H1 (cell line): ENCODE measurements around the gene CTNNBL1. TPM values are rescaled to one million over a fixed set of nuclear protein-coding genes. Genes with fewer than 3 reads are reported as not detected.

ENCODE experiments used
- CTCF ChIA-PET: fragments of 300-600 bp; sonication (Branson Sonifier 250); formaldehyde crosslinking; loops from one replicate; lab custom pipeline; 2021; ENCODE audit not compliant: partially characterized antibody; lab: Charles Lee
- POLR2A ChIA-PET: fragments of 300-600 bp; sonication (Branson Sonifier 250); formaldehyde crosslinking; loops from one replicate; lab custom pipeline; 2021; ENCODE audit warnings: inconsistent platforms; ENCODE audit not compliant: partially characterized antibody; lab: Charles Lee
- DNase-seq, 2 experiments: peaks; one replicate each; pipeline versions ENCODE4 v3.0.0 to v3.0.0-alpha.2; 2010 to 2022; ENCODE audit warnings: low spot score in 2 of 2, low read depth in 1 of 2, mixed read lengths in 1 of 2
- FAIRE-seq: peaks from 2 replicates; lab custom pipeline; 2011; peaks lifted over from hg19 to GRCh38; lab: Jason Lieb, UNC
- H2AFZ ChIP-seq: 2 replicates; pipeline ENCODE4 v1.8.1; 2012; ENCODE audit warnings: low read length, inconsistent platforms
- H2AK5ac ChIP-seq: 2 replicates; pipeline ENCODE4 v1.6.1; 2013; ENCODE audit warnings: low read depth, low read length
- H2BK120ac ChIP-seq: replicated peaks from 2 replicates; pipeline ENCODE3; 2013; ENCODE audit warnings: low read depth, low read length, inconsistent platforms
- H2BK12ac ChIP-seq: 2 replicates; pipeline ENCODE4 v1.6.1; 2013; ENCODE audit warnings: low read depth, low read length
- H2BK15ac ChIP-seq: 2 replicates; pipeline ENCODE4 v1.6.1; 2013; ENCODE audit warnings: low read length
- H2BK20ac ChIP-seq: 2 replicates; pipeline ENCODE4 v1.6.1; 2013; ENCODE audit warnings: low read length
- H2BK5ac ChIP-seq: 2 replicates; pipeline ENCODE4 v1.6.1; 2013; ENCODE audit warnings: low read depth, low read length
- H3K14ac ChIP-seq: 2 replicates; pipeline ENCODE4 v1.6.1; 2013; ENCODE audit warnings: inconsistent platforms; ENCODE audit not compliant: insufficient read length
- H3K18ac ChIP-seq: 2 replicates; pipeline ENCODE4 v1.6.1; 2013; ENCODE audit warnings: low read length; ENCODE audit errors: extremely low read depth
- H3K23ac ChIP-seq: 2 replicates; pipeline ENCODE4 v1.6.1; 2013; ENCODE audit warnings: inconsistent platforms; ENCODE audit not compliant: insufficient read length
- H3K23me2 ChIP-seq: 2 replicates; pipeline ENCODE4 v1.6.1; 2013; ENCODE audit warnings: low read depth, low read length
- H3K27ac ChIP-seq: 2 replicates; pipeline ENCODE4 v1.6.1; 2011; ENCODE audit warnings: low read depth, low read length, inconsistent platforms
- H3K27me3 ChIP-seq, 4 experiments: replicated peaks in 1 of 4; 1 replicate in 1 of 4; 2 replicates in 3 of 4; pipeline versions ENCODE4 v1.6.1 to v1.8.1; 2011 to 2013; ENCODE audit warnings: low read length in 3 of 4, mild to moderate bottlenecking in 3 of 4, inconsistent platforms in 2 of 4, mixed read lengths in 2 of 4, moderate library complexity in 1 of 4; ENCODE audit not compliant: control insufficient read depth in 3 of 4, insufficient read depth in 3 of 4; ENCODE audit errors: extremely low read depth in 1 of 4
- H3K36me3 ChIP-seq, 4 experiments: 2 replicates each; pipeline versions ENCODE4 v1.6.1 to v1.8.1; 2011 to 2013; ENCODE audit warnings: mild to moderate bottlenecking in 4 of 4, low read length in 3 of 4, moderate library complexity in 2 of 4, control low read depth in 1 of 4, inconsistent platforms in 1 of 4; ENCODE audit not compliant: insufficient read depth in 4 of 4, control insufficient read depth in 2 of 4
- H3K4ac ChIP-seq: replicated peaks from 2 replicates; pipeline ENCODE3; 2013; ENCODE audit warnings: low read length, low read depth, mixed read lengths, inconsistent platforms; ENCODE audit not compliant: insufficient read length
- H3K4me1 ChIP-seq, 4 experiments: replicated peaks in 1 of 4; 1 replicate in 1 of 4; 2 replicates in 3 of 4; pipeline versions ENCODE4 v1.6.1 to v1.8.1; 2011 to 2013; ENCODE audit warnings: low read length in 3 of 4, inconsistent platforms in 2 of 4, mixed read lengths in 1 of 4; ENCODE audit not compliant: insufficient read depth in 4 of 4, control insufficient read depth in 3 of 4
- H3K4me2 ChIP-seq, 2 experiments: 2 replicates each; pipeline versions ENCODE4 v1.6.1 to v1.8.1; 2011 to 2013; ENCODE audit warnings: low read depth in 2 of 2, low read length in 2 of 2, control low read depth in 1 of 2, inconsistent platforms in 1 of 2, mild to moderate bottlenecking in 1 of 2; ENCODE audit not compliant: insufficient read depth in 1 of 2
- H3K4me3 ChIP-seq, 4 experiments: fragments of 200-600, 300-600 bp in 1 of 4; sonication (generic), shearing (Covaris generic), sonication (Bioruptor Twin) in 1 of 4; 2 replicates each; pipeline versions ENCODE4 v1.5.1 to v1.8.1; 2011 to 2016; ENCODE audit warnings: low read length in 4 of 4, low read depth in 3 of 4, control low read depth in 2 of 4, inconsistent platforms in 2 of 4, mild to moderate bottlenecking in 2 of 4, mixed read lengths in 1 of 4, moderate library complexity in 1 of 4; ENCODE audit not compliant: insufficient read depth in 2 of 4; ENCODE audit errors: extremely low read depth in 1 of 4
- H3K56ac ChIP-seq: replicated peaks from 2 replicates; pipeline ENCODE3; 2013; ENCODE audit warnings: low read depth, mild to moderate bottlenecking, mixed read lengths, low read length, inconsistent platforms; ENCODE audit not compliant: insufficient read length
- H3K79me1 ChIP-seq: 2 replicates; pipeline ENCODE4 v1.6.1; 2013; ENCODE audit warnings: low read depth, low read length, control low read depth
- H3K79me2 ChIP-seq, 2 experiments: 2 replicates each; pipeline versions ENCODE4 v1.6.1 to v1.8.1; 2012 to 2013; ENCODE audit warnings: low read length in 2 of 2, mild to moderate bottlenecking in 2 of 2, inconsistent platforms in 1 of 2; ENCODE audit not compliant: insufficient read depth in 2 of 2, control insufficient read depth in 1 of 2
- H3K9ac ChIP-seq, 4 experiments: replicated peaks in 1 of 4; 1 replicate in 1 of 4; 2 replicates in 3 of 4; pipeline versions ENCODE4 v1.6.1 to v1.8.1; 2011 to 2013; ENCODE audit warnings: low read depth in 3 of 4, low read length in 3 of 4, control low read depth in 2 of 4, mild to moderate bottlenecking in 2 of 4, moderate library complexity in 2 of 4, inconsistent platforms in 1 of 4; ENCODE audit errors: extremely low read depth in 1 of 4
- H3K9me3 ChIP-seq, 2 experiments: 2 replicates each; pipeline versions ENCODE4 v1.6.1 to v1.8.1; 2012 to 2013; ENCODE audit warnings: mild to moderate bottlenecking in 2 of 2, moderate library complexity in 2 of 2, control low read depth in 1 of 2, inconsistent platforms in 1 of 2, low read depth in 1 of 2, low read length in 1 of 2, mixed read lengths in 1 of 2; ENCODE audit not compliant: insufficient read depth in 2 of 2
- H4K20me1 ChIP-seq, 2 experiments: replicated peaks in 1 of 2; 2 replicates each; pipeline versions ENCODE3 to v1.8.1; 2011 to 2013; ENCODE audit warnings: inconsistent platforms in 2 of 2, low read length in 2 of 2, mild to moderate bottlenecking in 1 of 2; ENCODE audit not compliant: insufficient read depth in 2 of 2, control insufficient read depth in 1 of 2
- H4K5ac ChIP-seq: 2 replicates; pipeline ENCODE4 v1.6.1; 2013; ENCODE audit warnings: low read length, low read depth, mixed read lengths, inconsistent platforms; ENCODE audit not compliant: insufficient read length
- H4K8ac ChIP-seq: 2 replicates; pipeline ENCODE4 v1.8.0; 2013; ENCODE audit warnings: mild to moderate bottlenecking, moderate library complexity, low read length, inconsistent platforms; ENCODE audit not compliant: insufficient read depth; ENCODE audit errors: extremely low read depth
- H4K91ac ChIP-seq: replicated peaks from 2 replicates; pipeline ENCODE3; 2013; ENCODE audit warnings: low read length, mixed read lengths, inconsistent platforms; ENCODE audit not compliant: insufficient read length
- CBX5 ChIP-seq: fragments of 300-800, 300-1000 bp; sonication (generic); IDR thresholded peaks from 2 replicates; pipeline ENCODE4 v1.7.1; 2016; ENCODE audit warnings: antibody characterized with exemption, low read length, low read depth
- CREB1 ChIP-seq: IDR thresholded peaks from 2 replicates; pipeline ENCODE4 v1.6.1; 2012; ENCODE audit warnings: inconsistent platforms
- EGR1 ChIP-seq: IDR thresholded peaks from 2 replicates; pipeline ENCODE4 v1.6.1; 2011; ENCODE audit warnings: low read depth, low read length, borderline replicate concordance
- EP300 ChIP-seq, 2 experiments: IDR thresholded peaks; 1 replicate in 1 of 2; 2 replicates in 1 of 2; pipeline ENCODE4 v1.6.1; 2011 to 2012; ENCODE audit warnings: low read depth in 2 of 2, low read length in 2 of 2, mild to moderate bottlenecking in 2 of 2, borderline replicate concordance in 1 of 2, inconsistent platforms in 1 of 2, moderate library complexity in 1 of 2
- GABPA ChIP-seq: IDR thresholded peaks from 2 replicates; pipeline ENCODE4 v1.6.1; 2011; ENCODE audit warnings: mild to moderate bottlenecking, low read length, moderate library complexity, borderline replicate concordance; ENCODE audit not compliant: insufficient read depth
- KDM5A ChIP-seq: fragments of 200-600 bp; IDR thresholded peaks from 2 replicates; pipeline ENCODE4 v1.7.1; 2012; ENCODE audit warnings: mild to moderate bottlenecking, low read length, inconsistent platforms, mixed read lengths
- MAX ChIP-seq: IDR thresholded peaks from 2 replicates; pipeline ENCODE4 v1.6.1; 2012; ENCODE audit warnings: inconsistent platforms
- PHF8 ChIP-seq: fragments of 200-600 bp; sonication (generic); conservative IDR thresholded peaks from 2 replicates; pipeline ENCODE4 v1.7.1; 2012; ENCODE audit warnings: low read depth, mild to moderate bottlenecking, inconsistent platforms, low read length, moderate library complexity
- POU5F1 ChIP-seq: IDR thresholded peaks from 2 replicates; pipeline ENCODE4 v1.6.1; 2011; ENCODE audit warnings: low read depth, mild to moderate bottlenecking, low read length, moderate library complexity
- RAD21 ChIP-seq, 2 experiments: IDR thresholded peaks in 1 of 2; conservative IDR thresholded peaks in 1 of 2; 2 replicates each; pipeline ENCODE4 v1.6.1; 2011; ENCODE audit warnings: low read depth in 2 of 2, low read length in 2 of 2, improper control_type of control experiment in 1 of 2, inconsistent platforms in 1 of 2, mild to moderate bottlenecking in 1 of 2, moderate library complexity in 1 of 2
- SIN3A ChIP-seq, 2 experiments: IDR thresholded peaks in 1 of 2; conservative IDR thresholded peaks in 1 of 2; 2 replicates each; pipeline ENCODE4 v1.6.1; 2011 to 2012; ENCODE audit warnings: low read length in 2 of 2, improper control_type of control experiment in 1 of 2, low read depth in 1 of 2, mild to moderate bottlenecking in 1 of 2
- SP1 ChIP-seq: IDR thresholded peaks from 2 replicates; pipeline ENCODE4 v1.6.1; 2011; ENCODE audit warnings: low read depth, low read length
- SUZ12 ChIP-seq: fragments of 200-600 bp; sonication (generic); IDR thresholded peaks from 2 replicates; pipeline ENCODE4 v1.6.1; 2012; ENCODE audit warnings: mild to moderate bottlenecking, inconsistent platforms, low read length, moderate library complexity, mixed read lengths
- WGBS, 2 experiments: shearing (Covaris generic) in 1 of 2; methylation state at CpG; one replicate each; pipeline versions ENCODE4 v1.1.6 to v1.1.7; 2013 to 2015; ENCODE audit warnings: low lambda C conversion rate in 2 of 2, mixed read lengths in 2 of 2, inconsistent platforms in 1 of 2, low coverage in 1 of 2, missing lambda C conversion rate in 1 of 2; ENCODE audit not compliant: insufficient replicate concordance in 2 of 2, insufficient coverage in 1 of 2, insufficient read length in 1 of 2; ENCODE audit errors: extremely low coverage in 1 of 2, missing lambda C conversion rate in 1 of 2; 5-methylcytosine and 5-hydroxymethylcytosine counted together
- polyA plus RNA-seq, 7 experiments: library from polyadenylated mRNA; depleted of rRNA in 3 of 7; stranded (reverse) in 5 of 7; unstranded in 2 of 7; fragments of >200 nt in 5 of 7; fragments of 200-250 nt in 2 of 7; gene quantifications; 1 replicate in 5 of 7; 2 replicates in 1 of 7; 4 replicates in 1 of 7; pipeline versions ENCODE4 v1.2.1 to v1.2.3, GENCODE V29; 2011 to 2013; ENCODE audit warnings: missing spikeins in 2 of 7, mixed read lengths in 2 of 7
- total RNA-seq: library from RNA; stranded (reverse); fragmentation: NEBNext Ultra II Directional; extraction: Animal tissue kit (Norgen Biotek cat#: 25700); gene quantifications from 2 replicates; pipeline ENCODE4 v1.2.1, GENCODE V29; 2021

The CTNNBL1 gene
- total and polyA plus RNA-seq, 2 of the 8 experiments (the other 6 are each of a cell fraction or from before 2014, with no cell fraction given) = 19.6 to 81.6 TPM

- no peaks in the 10 kb centered on the region for H3K36me3 ChIP-seq
- no peaks in the 10 kb centered on the region for H3K9me3 ChIP-seq
- no peak overlapping the region for H2AK5ac ChIP-seq
- H4K5ac ChIP-seq = no peak overlapping the region
- 87% methylated on average over 4 of the region's 4 CpGs; no CpG with 5 or more reads in 1 of the 2 experiments for WGBS, 2 experiments
- H2AFZ ChIP-seq = no peak overlapping the region
- FAIRE-seq (no peak), DNase-seq (no peak)
- H3K79me2 ChIP-seq = no peaks in the 10 kb centered on the region
- H2BK120ac ChIP-seq = no peak overlapping the region
- CTCF ChIA-PET = interaction anchor here (0.9 to 1.4 kb wide), 5 partner anchors 14 to 330 kb away, joined by 4 to 5 read pairs (median 4); no protein-coding TSS in a partner anchor
- H3K18ac ChIP-seq = no peak overlapping the region
- no peak overlapping the region for H2BK12ac ChIP-seq
- H2BK5ac ChIP-seq = no peak overlapping the region
- no peaks in the 10 kb centered on the region; a peak in 1 of 7 replicates for H3K4me1 ChIP-seq
- no peaks in the 10 kb centered on the region for H3K27me3 ChIP-seq
- no peaks in the 10 kb centered on the region for H3K79me1 ChIP-seq
- no peak overlapping the region for H2BK15ac ChIP-seq
- no peak overlapping the region for H3K9ac ChIP-seq
- no peak overlapping the region for H3K4me2 ChIP-seq
- H2BK20ac ChIP-seq = no peak overlapping the region; the same call in 1 of the 2 replicates
- H4K20me1 ChIP-seq = no peaks in the 10 kb centered on the region
- no peak overlapping the region for H4K8ac ChIP-seq
- H3K56ac ChIP-seq = no peak overlapping the region
- H3K23me2 ChIP-seq = peaks cover 2% of the 10 kb centered on the region; the same call in 1 of the 2 replicates
- H4K91ac ChIP-seq = no peak overlapping the region
- H3K14ac ChIP-seq = no peak overlapping the region
- no peak overlapping the region for H3K23ac ChIP-seq
- H3K27ac ChIP-seq = no peak overlapping the region
- no peak overlapping the region for H3K4ac ChIP-seq
- POLR2A ChIA-PET = interaction anchor here (0.6 kb wide), 2 partner anchors 11 to 141 kb away, joined by 3 to 4 read pairs; no protein-coding TSS in a partner anchor
- H3K4me3 ChIP-seq = no peak overlapping the region
- TF ChIP-seq PHF8 (no peak), CREB1 (no peak), GABPA (no peak), KDM5A (no peak), SP1 (no peak), RAD21 (IDR thresholded peaks at IDR 0.05 in 1 of 2, conservative IDR thresholded peaks at IDR 0.05 in 1 of 2; ENCODE audit: low read depth in 2 of 2, low read length in 2 of 2) (no peak), SUZ12 (no peak), CBX5 (no peak), EGR1 (no peak), EP300 (IDR thresholded peaks at IDR 0.05; ENCODE audit: borderline replicate concordance in 1 of 2, low read depth in 2 of 2, low read length in 2 of 2) (no peak), SIN3A (conservative IDR thresholded peaks at IDR 0.05 in 1 of 2, IDR thresholded peaks at IDR 0.05 in 1 of 2; ENCODE audit: low read depth in 1 of 2, low read length in 2 of 2) (no peak), MAX (no peak), POU5F1 (no peak)
Observed at GRCh38 chr20:37894454-37894853, 200.6 kb downstream of the CTNNBL1 start.
